DND-41 (cell line): Measurements from ENCODE around the gene PRXL2A.

ENCODE experiments used
- ATAC-seq: fragments of 200-7000 bp; cut with Tn5 transposase; 3 replicates; pipeline ENCODE4 v1.9.1; 2021; ENCODE audit warnings: low read depth; ENCODE audit not compliant: insufficient read depth
- DNase-seq: peaks from one replicate; pipeline ENCODE4 v3.0.0-alpha.2; 2020
- H2AFZ ChIP-seq: 2 replicates; pipeline ENCODE4 v1.6.0; 2012; ENCODE audit warnings: low read depth, low read length
- H3K27ac ChIP-seq: 2 replicates; pipeline ENCODE4 v1.5.1; 2012; ENCODE audit warnings: low read length, inconsistent platforms
- H3K27me3 ChIP-seq: fragments of 200-600 bp; sonication (generic); 2 replicates; pipeline ENCODE4 v1.6.0; 2012; ENCODE audit warnings: low read length, mild to moderate bottlenecking, inconsistent platforms; ENCODE audit not compliant: insufficient read depth, poor library complexity
- H3K36me3 ChIP-seq: 2 replicates; pipeline ENCODE4 v1.5.1; 2012; ENCODE audit warnings: low read length, inconsistent platforms; ENCODE audit not compliant: insufficient read depth
- H3K4me1 ChIP-seq: 2 replicates; pipeline ENCODE4 v1.5.1; 2012; ENCODE audit warnings: mild to moderate bottlenecking, low read length; ENCODE audit not compliant: insufficient read depth
- H3K4me2 ChIP-seq: 2 replicates; pipeline ENCODE4 v1.6.0; 2012; ENCODE audit warnings: mild to moderate bottlenecking, moderate library complexity, low read length, inconsistent platforms; ENCODE audit not compliant: insufficient read depth
- H3K4me3 ChIP-seq, 2 experiments: fragments of 200-600 bp in 1 of 2; shearing (Covaris generic) in 1 of 2; 2 replicates each; pipeline ENCODE4 v1.5.1; 2012 to 2016; ENCODE audit warnings: inconsistent platforms in 2 of 2, low read length in 2 of 2, mild to moderate bottlenecking in 2 of 2, low read depth in 1 of 2, moderate library complexity in 1 of 2
- H3K79me2 ChIP-seq: 2 replicates; pipeline ENCODE4 v1.6.0; 2012; ENCODE audit warnings: low read length, inconsistent platforms; ENCODE audit not compliant: insufficient read depth
- H3K9ac ChIP-seq: 2 replicates; pipeline ENCODE4 v1.6.0; 2012; ENCODE audit warnings: low read depth, mild to moderate bottlenecking, inconsistent platforms, low read length, moderate library complexity
- H3K9me3 ChIP-seq: 2 replicates; pipeline ENCODE4 v1.5.1; 2012; ENCODE audit warnings: low read length, moderate library complexity, mild to moderate bottlenecking, inconsistent platforms; ENCODE audit not compliant: insufficient read depth, severe bottlenecking
- H4K20me1 ChIP-seq: 2 replicates; pipeline ENCODE4 v1.6.0; 2012; ENCODE audit warnings: low read length; ENCODE audit not compliant: insufficient read depth
- CTCF ChIP-seq: IDR thresholded peaks from 2 replicates; pipeline ENCODE4 v1.5.1; 2012; ENCODE audit warnings: borderline replicate concordance, low read length, moderate library complexity, mild to moderate bottlenecking; ENCODE audit not compliant: poor library complexity, severe bottlenecking; ENCODE audit errors: extremely low read depth
- EZH2 ChIP-seq: IDR thresholded peaks from 3 replicates; pipeline ENCODE4 v1.6.1; 2012; ENCODE audit warnings: borderline replicate concordance, low read depth, mild to moderate bottlenecking, moderate library complexity, low read length, inconsistent platforms; ENCODE audit not compliant: severe bottlenecking

Gene PRXL2A

DNA sequence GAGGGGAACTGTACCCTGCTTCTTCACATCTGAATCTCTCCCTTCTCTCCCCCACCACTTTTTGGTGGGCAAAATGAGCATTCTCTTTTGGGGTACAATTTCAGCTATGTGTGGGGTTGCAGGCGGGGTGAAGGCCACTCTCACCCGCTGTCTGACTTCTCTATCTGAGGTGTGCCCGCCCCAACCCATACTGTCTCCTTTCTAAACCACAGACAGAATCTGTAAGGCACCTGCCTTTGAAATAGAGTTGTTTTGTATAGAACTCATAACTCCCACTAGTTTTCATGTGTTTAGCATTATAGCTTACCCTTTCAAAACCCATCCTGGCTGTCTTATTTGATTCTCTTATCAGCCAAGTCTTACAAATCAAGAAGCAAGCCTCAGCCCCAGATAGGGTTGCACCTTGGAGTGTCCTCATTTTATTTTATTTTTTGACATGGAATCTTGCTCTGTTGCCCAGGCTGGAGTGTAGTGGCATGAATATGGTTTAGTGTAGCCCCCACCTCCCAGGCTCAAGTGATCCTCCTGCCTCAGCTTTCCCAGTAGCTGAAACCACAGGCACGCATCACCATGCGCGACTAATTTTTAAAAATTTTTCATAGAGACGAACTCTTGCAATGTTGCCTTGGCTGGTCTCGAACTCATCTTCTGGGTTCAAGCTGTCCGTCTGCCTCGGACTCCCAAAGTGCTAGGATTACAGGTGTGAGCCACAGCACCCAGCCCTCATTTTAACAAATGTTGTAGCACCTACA, 57.7 kb downstream of the PRXL2A start:
- H3K27ac ChIP-seq, result no peak overlapping the region

GRCh38 chr10:80466724-80467326, 58.5 kb downstream of the PRXL2A start:
- H4K20me1 ChIP-seq, result peaks cover 40% of the 10 kb centered on the region
- no peak for TF ChIP-seq CTCF
- TF ChIP-seq EZH2, result no peak
- H3K27ac ChIP-seq, result no peak overlapping the region
- peaks cover 14% of the 10 kb centered on the region for H3K4me1 ChIP-seq
- peaks cover 4% of the 10 kb centered on the region; the same call in 1 of the 2 replicates for H3K36me3 ChIP-seq
- no peak overlapping the region for H2AFZ ChIP-seq
- no peaks in the 10 kb centered on the region for H3K9me3 ChIP-seq
- H3K79me2 ChIP-seq, result peaks cover 68% of the 10 kb centered on the region
- H3K4me3 ChIP-seq, result no peak overlapping the region
- no peak for DNase-seq
- H3K27me3 ChIP-seq, result no peaks in the 10 kb centered on the region
- no peak overlapping the region for H3K4me2 ChIP-seq
- ATAC-seq, result no peak
- no peak overlapping the region for H3K9ac ChIP-seq

More for the DNA sequence above, 57.7 kb downstream of the PRXL2A start:
- Histone ChIP-seq H3K4me3 (no peak overlapping the region), H3K4me2 (no peak overlapping the region), H3K9me3 (no peaks in the 10 kb centered on the region), H2AFZ (no peak overlapping the region), H3K36me3 (peaks cover 4% of the 10 kb centered on the region; the same call in 1 of the 2 replicates), H3K27me3 (no peaks in the 10 kb centered on the region), H3K79me2 (peaks cover 76% of the 10 kb centered on the region), H3K4me1 (peaks cover 14% of the 10 kb centered on the region), H4K20me1 (peaks cover 43% of the 10 kb centered on the region), H3K9ac (no peak overlapping the region)
- DNase-seq, result no peak
- no peak for TF ChIP-seq CTCF
- TF ChIP-seq EZH2, result no peak
- ATAC-seq, result peak; percentile 66

DNA sequence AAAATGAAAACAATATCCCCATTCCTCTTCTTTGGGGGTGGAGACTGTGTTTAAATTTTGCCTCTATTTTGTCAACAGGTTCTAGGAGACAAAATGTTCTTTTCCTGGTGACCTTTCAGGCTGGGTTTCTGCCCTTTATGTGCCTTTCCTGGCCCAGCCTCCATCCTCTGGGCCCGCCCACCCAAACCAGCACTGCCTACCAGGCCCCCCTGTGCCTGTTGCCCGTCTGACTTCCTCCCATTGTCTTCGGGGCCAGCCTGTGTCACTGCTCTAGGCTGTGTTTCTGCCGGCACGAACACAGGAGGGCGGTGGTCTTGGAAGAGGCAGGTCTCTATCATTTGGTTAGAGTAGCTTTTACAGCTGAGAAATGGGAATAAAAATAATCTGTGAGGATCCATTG, 59.7 kb downstream of the PRXL2A start:
- peak; percentile 42 for DNase-seq
- H3K27me3 ChIP-seq, result no peaks in the 10 kb centered on the region
- H3K9me3 ChIP-seq, result no peaks in the 10 kb centered on the region
- no peak overlapping the region for H2AFZ ChIP-seq
- TF ChIP-seq EZH2 (no peak), CTCF (no peak)
- H4K20me1 ChIP-seq, result peaks cover 29% of the 10 kb centered on the region
- peaks cover 56% of the 10 kb centered on the region for H3K79me2 ChIP-seq
- H3K4me2 ChIP-seq, result no peak overlapping the region
- H3K36me3 ChIP-seq, result peaks cover 4% of the 10 kb centered on the region; the same call in 1 of the 2 replicates
- no peak overlapping the region for H3K9ac ChIP-seq
- peaks cover 14% of the 10 kb centered on the region for H3K4me1 ChIP-seq
- H3K27ac ChIP-seq, result no peak overlapping the region
- ATAC-seq, result peak; percentile 78
- H3K4me3 ChIP-seq, result no peak overlapping the region
